ENCODE data around the gene DUSP22.

DUSP22 gene

DNA sequence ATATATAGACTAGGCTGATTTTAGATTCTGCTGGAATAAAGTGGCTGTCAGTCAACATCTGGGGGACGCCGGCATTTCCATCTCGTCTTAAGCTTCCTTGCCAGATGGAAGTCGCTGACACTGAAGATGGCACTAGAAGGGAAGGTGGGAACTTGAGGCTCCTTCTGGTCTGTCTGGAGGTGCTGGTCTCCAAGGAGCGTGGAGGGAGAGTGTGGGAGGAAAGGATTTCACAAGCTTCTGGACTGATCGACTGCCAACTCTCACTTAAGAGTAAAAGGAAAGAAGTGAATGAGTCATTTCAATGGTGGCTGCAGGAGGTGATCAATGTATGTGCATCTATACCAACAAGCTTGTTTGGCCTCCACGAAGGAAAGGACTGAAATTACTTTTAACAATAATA lies 40.4 kb downstream of the DUSP22 start:
- H3K9me3 ChIP-seq (ENCODE audit: control insufficient read depth, insufficient read depth, low read length), result no peaks in the 10 kb centered on the region
- H3K9me2 ChIP-seq (replicated peaks; ENCODE audit: control insufficient read depth, low read length), result no peaks in the 10 kb centered on the region
- H3K36me3 ChIP-seq (ENCODE audit: control insufficient read depth, low read length), result no peaks in the 10 kb centered on the region
- H4K20me1 ChIP-seq (ENCODE audit: control insufficient read depth, insufficient read depth, low read depth, low read length), result no peaks in the 10 kb centered on the region
- no peaks in the 10 kb centered on the region for H3F3A ChIP-seq (ENCODE audit: control insufficient read depth, insufficient read depth)
- 0 out of 2 replicates have a peak, but pooled peaks cover 5% of the 10 kb centered on the region for H3K27me3 ChIP-seq (ENCODE audit: control insufficient read depth, low read length)
- H3K79me2 ChIP-seq (ENCODE audit: control insufficient read depth, low read length), result no peaks in the 10 kb centered on the region
- H3K4me1 ChIP-seq (ENCODE audit: control insufficient read depth, low read length), result peaks cover 26% of the 10 kb centered on the region
- H3K4me2 ChIP-seq (ENCODE audit: low read length), result no peak overlapping the region
- no peak for TF ChIP-seq EZH2phosphoT487 (IDR thresholded peaks at IDR 0.05; ENCODE audit: borderline replicate concordance, low read length)
- TF ChIP-seq, protein P1, sequence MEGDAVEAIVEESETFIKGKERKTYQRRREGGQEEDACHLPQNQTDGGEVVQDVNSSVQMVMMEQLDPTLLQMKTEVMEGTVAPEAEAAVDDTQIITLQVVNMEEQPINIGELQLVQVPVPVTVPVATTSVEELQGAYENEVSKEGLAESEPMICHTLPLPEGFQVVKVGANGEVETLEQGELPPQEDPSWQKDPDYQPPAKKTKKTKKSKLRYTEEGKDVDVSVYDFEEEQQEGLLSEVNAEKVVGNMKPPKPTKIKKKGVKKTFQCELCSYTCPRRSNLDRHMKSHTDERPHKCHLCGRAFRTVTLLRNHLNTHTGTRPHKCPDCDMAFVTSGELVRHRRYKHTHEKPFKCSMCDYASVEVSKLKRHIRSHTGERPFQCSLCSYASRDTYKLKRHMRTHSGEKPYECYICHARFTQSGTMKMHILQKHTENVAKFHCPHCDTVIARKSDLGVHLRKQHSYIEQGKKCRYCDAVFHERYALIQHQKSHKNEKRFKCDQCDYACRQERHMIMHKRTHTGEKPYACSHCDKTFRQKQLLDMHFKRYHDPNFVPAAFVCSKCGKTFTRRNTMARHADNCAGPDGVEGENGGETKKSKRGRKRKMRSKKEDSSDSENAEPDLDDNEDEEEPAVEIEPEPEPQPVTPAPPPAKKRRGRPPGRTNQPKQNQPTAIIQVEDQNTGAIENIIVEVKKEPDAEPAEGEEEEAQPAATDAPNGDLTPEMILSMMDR (IDR thresholded peaks at IDR 0.05; ENCODE audit: low read depth, low read length, poor library complexity, severe bottlenecking), result no peak
- H3K4me3 ChIP-seq (ENCODE audit: low read length), result no peak overlapping the region
- no peak overlapping the region for H3K27ac ChIP-seq (ENCODE audit: low read depth, low read length)

DNA sequence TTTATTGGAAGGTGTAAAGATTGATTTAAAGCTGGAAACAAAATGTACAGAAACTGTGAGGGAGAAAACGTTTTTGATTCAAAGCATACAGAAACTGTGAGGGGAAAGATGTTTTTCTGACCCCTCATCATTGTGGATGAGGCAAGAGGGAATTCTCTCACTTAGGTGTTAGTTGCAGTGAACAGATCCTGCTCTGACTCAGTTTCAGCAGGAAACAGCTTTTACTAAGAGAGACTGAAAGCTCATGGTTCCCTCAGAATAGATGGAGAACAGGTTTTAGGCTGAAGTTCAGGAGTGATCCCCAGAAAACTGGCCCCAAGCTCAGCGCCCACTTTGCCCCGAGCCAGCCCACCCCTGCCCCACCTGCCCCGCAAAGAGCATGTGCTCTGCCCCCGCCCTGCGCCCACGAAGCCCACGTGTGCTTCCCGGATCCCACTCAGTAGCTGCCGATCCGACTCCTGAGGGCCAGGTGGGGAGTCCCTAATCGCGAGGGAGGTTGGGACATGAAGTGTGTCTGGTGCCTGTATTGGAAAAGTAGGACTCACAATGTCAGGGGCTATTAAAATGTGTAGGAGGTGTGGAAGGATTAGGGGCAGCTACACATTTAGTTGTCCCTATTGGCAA lies 41.2 kb downstream of the DUSP22 start:
- no peak for TF ChIP-seq EZH2phosphoT487 (IDR thresholded peaks at IDR 0.05; ENCODE audit: borderline replicate concordance, low read length)
- TF ChIP-seq, protein P1 (IDR thresholded peaks at IDR 0.05; ENCODE audit: low read depth, low read length, poor library complexity, severe bottlenecking), result no peak

DNA sequence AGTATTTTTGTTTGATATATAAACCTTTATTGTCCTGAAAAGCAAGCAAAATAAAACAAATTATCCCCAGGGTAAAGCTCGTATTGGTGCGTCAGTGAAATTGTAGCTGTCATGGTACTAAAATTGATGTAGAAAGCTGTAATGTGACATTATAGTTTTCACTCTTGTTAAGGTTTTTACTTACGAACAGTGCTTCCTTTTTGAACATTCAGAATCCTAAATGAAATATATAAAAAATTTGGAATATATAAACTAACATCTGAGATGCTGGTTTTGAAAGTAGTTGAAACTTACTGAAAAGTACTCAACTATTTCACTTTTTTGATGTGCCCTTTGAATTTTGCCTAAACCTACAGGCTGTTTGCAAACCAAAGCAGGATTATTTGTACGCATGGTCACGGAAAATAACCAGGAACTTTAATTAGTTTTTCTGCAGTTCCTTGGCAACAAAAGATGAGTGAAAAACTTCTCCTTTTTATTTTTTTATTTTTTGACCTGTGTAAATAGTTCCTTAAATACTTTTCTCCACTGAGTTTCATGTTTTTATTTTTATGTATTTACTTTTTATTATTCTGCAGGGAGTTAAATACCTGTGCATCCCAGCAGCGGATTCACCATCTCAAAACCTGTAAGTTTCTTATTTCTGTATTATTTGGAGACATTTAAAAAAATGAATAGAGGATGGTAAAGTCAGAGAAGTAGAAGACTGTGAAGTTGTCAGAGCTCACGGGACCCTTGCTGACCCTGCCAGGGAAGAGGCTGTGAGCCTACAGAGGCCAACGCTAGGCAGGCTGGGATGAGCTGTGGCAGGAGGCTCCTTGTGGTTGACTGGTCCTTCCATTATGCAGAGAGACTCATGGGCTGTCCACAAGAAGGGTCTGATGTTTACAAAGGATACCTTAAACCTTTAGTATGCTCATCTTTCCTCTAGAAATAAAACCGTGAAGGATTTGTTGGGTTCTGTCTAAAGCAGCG lies 42.5 kb downstream of the DUSP22 start:
- H3K27me3 ChIP-seq (ENCODE audit: control insufficient read depth, low read length), result no peaks in the 10 kb centered on the region
- H3K9me2 ChIP-seq (replicated peaks; ENCODE audit: control insufficient read depth, low read length), result no peaks in the 10 kb centered on the region
- no peak for TF ChIP-seq EZH2phosphoT487 (IDR thresholded peaks at IDR 0.05; ENCODE audit: borderline replicate concordance, low read length)
- TF ChIP-seq, protein P1 (IDR thresholded peaks at IDR 0.05; ENCODE audit: low read depth, low read length, poor library complexity, severe bottlenecking), result no peak
- peaks cover 12% of the 10 kb centered on the region for H3K4me1 ChIP-seq (ENCODE audit: control insufficient read depth, low read length)
- H3K9me3 ChIP-seq (ENCODE audit: control insufficient read depth, insufficient read depth, low read length), result no peaks in the 10 kb centered on the region
- H3F3A ChIP-seq (ENCODE audit: control insufficient read depth, insufficient read depth), result no peaks in the 10 kb centered on the region
- no peak overlapping the region for H3K4me2 ChIP-seq (ENCODE audit: low read length)
- H3K27ac ChIP-seq (ENCODE audit: low read depth, low read length), result no peak overlapping the region
- H3K4me3 ChIP-seq (ENCODE audit: low read length), result no peak overlapping the region
- no peaks in the 10 kb centered on the region for H3K79me2 ChIP-seq (ENCODE audit: control insufficient read depth, low read length)
- no peaks in the 10 kb centered on the region for H4K20me1 ChIP-seq (ENCODE audit: control insufficient read depth, insufficient read depth, low read depth, low read length)
- H3K36me3 ChIP-seq (ENCODE audit: control insufficient read depth, low read length), result no peaks in the 10 kb centered on the region

More for the DNA sequence above, 41.2 kb downstream of the DUSP22 start:
- no peaks in the 10 kb centered on the region for H4K20me1 ChIP-seq (ENCODE audit: control insufficient read depth, insufficient read depth, low read depth, low read length)
- H3K9me3 ChIP-seq (ENCODE audit: control insufficient read depth, insufficient read depth, low read length), result no peaks in the 10 kb centered on the region
- no peak overlapping the region for H3K4me3 ChIP-seq (ENCODE audit: low read length)
- no peak overlapping the region for H3K4me2 ChIP-seq (ENCODE audit: low read length)
- no peaks in the 10 kb centered on the region for H3F3A ChIP-seq (ENCODE audit: control insufficient read depth, insufficient read depth)
- no peaks in the 10 kb centered on the region for H3K79me2 ChIP-seq (ENCODE audit: control insufficient read depth, low read length)
- H3K9me2 ChIP-seq (replicated peaks; ENCODE audit: control insufficient read depth, low read length), result no peaks in the 10 kb centered on the region
- H3K27me3 ChIP-seq (ENCODE audit: control insufficient read depth, low read length), result 0 out of 2 replicates have a peak, but pooled peaks cover 5% of the 10 kb centered on the region
- no peaks in the 10 kb centered on the region for H3K36me3 ChIP-seq (ENCODE audit: control insufficient read depth, low read length)
- no peak overlapping the region for H3K27ac ChIP-seq (ENCODE audit: low read depth, low read length)
- peaks cover 18% of the 10 kb centered on the region for H3K4me1 ChIP-seq (ENCODE audit: control insufficient read depth, low read length)
